Measurements from ENCODE around the gene MARK2.

Gene MARK2

DNA sequence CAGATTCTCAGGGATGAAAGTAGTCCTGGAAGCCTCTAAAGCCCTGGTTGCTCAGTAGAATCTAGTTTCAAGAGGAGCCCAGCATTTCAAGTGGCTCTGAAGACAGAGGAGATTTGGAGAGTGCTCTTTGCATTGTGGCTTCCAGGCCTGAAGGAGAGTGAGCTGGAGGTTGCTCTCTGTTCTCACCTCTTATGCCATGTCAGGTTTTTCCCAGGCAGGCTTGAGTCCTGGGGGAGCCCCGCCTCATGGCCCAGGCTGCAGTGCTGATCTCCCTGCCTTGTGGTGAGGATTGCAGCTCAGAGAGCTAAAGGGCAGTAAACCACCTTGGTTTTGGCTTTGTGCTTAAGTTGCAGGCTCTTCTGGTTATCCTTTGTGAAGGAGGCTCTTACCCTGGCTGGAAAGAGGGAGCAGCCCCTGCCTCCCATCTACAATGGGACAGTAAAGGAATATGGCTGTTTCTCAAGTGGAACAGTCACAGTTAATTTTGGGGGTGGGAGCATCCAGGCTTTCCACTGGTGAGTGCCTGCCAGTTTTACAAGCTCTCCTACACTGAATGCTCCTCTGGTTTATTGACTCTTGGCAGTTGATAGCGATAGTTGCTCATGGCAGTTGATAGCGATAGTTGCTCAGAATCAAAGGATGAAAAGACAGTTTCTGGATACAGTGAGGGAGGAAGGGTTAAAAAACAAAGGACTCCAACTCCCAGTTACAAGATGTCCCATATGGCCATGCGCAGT lies 45.5 kb downstream of the MARK2 start:
- no peak for DNase-seq

DNA sequence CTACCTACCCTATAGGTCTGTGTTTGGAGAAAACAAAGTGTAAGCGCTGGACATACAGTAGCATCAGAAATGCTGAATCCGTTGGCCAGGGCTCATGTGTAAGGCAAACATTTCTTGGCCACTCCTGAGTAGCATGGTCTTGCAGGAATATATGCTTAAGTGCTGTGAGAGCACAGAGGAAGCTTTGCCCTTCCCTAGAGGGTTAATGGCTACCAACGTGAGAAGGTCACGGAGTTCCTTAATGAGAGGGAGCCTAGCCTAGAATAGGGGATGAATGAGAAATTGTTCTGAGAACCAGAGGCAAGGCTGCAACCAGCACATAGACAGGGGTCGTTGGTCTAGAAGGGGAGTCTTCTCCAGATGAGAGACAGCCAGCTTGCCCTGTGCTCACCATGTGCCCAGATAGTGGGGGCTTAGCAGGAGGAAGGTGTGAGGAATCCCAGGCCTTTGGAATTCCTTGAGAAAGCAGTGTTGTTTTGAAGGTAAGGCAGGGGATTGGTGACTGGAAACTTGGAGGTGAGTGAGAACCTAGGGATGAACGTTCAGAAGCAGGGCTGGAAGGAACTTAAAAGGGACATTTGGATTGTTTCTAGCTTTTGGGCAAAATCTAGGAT lies 48.6 kb downstream of the MARK2 start:
- DNase-seq, result no peak

DNA sequence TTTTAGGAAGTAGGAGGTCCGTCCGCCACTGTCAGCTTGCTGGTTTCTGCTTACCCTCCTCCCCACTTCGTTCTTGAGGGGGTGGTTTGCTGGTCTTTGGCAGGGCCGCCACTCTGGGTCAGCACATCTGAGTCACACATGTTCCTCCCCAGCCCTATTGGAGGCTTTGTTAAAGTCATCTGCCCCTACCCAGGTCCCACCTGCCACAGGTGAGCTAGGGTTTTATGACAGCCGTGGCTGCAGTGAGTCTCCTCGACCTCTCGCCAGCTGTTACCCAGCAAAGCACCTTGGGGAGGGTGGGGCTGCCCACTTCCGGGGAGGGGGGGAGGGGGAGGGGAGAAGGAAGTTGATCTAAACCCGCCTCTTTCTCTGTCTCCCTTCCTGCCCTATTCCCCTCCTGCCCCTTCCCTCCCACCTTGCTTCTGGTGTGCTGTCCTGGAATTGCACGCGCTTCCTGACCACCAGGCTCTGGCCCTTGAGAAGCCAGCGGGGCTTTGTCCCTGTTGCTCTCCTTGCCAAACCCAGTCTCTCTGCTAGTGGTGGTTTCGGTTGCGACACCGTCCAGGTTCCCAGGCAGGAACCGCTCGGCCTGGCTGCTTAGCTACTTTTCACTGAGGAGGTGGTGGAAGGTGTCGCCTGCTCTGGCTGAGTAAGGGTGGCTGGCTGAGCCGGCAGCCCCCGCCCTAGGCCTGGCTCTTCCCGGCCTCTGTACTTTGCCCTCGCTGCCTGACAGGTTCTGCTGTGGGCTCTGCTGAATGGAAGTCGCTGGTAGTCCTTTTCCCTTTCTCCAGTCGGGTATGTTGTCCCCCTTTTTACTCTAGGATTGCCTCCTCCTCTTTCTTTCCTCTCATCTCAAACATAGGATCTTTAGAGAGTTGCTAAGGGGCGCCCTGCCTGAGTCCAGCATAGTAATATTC lies 49.5 kb downstream of the MARK2 start:
- DNase-seq, result peak; percentile 81

DNA sequence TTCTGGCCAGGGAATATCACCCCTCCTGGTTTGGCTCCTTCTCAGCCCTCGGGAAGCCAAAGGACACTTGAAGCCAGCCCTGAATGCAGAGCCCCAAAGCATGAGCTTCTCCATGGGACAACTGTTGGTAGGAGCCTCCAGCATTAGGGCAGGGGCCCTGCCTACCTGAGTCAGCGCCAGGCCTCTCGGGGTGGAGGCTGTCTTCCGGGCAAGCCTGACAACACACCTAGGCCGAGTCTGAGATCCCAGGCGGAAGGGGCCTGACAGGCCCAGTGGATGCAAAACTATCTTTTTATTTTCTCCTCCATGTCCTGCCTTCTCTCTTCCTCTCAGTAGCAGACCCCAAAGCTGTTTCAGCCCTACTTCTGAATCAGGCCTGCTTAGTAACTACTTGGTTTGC lies 50.4 kb downstream of the MARK2 start:
- no peak for DNase-seq

DNA sequence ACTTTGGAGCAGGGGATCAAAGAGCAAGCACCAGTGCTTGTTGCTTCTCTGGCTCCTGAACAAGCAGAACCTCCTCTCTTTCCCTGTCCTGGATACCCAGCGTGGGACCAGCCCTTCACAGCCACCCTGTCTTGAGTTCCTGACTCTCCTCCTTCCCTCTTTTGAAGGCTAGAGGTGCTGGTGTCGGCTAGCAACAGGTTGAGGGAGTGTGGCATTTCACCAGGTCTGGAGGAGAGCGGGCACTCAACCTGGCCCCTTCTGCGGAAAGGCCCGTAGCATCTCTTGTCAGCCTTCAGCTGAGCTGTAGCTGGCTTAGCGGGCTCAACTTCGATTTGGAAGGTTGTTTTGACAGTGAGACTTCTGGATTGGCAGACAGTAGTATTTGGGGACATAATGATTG lies 51.5 kb downstream of the MARK2 start:
- no peak for DNase-seq

DNA sequence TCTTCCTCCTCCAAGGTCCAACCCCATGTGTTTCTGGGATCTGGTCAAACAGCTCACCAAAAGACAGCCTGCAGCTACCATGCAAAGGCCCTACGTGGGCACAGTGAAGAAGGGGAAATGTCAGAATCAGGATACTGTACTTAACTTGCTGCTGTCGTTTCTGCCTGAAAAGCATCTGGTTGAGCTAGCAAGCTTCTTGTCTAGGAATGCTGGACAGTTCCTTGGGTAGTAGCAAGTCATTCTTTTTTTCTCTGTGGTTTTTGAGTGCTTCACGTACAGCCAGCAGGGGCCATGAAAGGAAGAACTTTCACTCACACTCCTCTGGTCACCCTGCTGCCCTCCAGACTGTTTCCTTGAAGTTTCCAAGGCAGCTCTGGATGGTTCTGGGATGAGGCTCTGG lies 53.3 kb downstream of the MARK2 start:
- DNase-seq, result peak; percentile 56

DNA sequence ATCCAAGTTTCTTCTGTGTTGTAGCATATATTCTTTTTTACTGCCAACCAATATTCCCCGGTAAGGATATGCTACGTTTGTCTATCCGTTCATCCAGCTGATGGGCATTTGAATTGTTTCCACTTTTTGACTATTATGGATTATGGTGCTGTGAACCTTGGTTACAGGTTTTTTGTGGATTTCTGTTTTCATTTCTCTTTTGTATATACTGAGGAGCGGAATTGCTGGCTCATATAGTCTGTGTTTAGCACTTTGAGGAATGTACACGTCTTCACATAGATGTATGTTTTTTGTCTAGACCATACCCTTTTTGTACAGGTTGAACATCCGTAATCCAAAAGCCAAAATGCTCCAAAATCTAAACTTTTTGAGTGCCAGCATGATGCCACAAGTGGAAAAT lies 54.4 kb downstream of the MARK2 start:
- DNase-seq, result no peak

DNA sequence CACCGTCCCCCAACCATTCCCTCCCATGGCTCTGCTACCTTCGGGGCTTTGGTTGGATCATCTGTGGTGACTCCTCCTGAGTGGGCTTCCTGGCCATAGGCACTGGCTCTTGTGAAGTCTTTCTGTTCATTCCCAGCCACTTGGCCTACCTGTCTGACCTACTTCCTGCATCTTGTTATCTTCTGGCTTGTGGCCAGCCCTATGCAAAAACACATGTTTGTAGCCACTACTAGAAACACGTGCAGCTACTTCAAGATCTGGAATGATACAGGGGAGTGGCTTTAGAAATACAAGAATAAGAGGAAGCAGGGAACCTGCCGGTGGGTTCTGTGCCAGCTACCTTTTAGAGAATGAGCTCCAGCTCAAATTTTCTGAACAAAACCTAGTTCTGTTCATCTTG lies 57.2 kb downstream of the MARK2 start:
- DNase-seq, result no peak

DNA sequence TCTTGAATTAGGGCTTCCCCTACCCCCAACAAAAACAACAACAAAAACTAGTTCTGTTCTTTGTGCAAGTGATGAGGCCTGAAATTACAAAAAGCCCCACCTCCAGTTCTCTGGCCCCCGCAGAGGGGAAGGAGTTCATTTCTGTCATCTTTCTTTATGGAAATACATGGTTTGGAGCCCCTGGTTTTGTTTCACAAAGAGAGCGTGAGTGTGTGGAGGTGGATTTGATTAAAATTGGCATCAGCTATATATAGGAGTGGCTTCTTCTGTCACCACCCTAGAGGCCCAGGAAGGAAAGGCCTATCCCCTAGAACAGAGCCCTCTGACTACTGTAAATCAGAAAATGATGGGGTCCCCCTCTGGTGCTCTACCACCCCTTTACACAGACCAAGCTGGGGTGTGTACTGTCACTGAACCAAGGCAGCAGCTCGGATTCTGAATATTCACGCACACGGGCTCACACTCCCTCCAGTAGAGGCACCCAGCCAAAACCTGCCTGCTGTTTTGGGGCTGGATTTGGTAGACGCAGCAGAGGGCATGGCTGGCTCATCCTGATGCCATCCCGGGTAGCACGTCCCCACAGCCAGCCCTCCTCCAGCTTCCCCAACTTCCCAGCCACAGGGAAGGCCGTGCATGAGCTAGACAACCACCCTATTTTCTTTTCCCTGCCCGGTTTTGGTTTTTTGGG lies 58.7 kb downstream of the MARK2 start:
- no peak for DNase-seq

DNA sequence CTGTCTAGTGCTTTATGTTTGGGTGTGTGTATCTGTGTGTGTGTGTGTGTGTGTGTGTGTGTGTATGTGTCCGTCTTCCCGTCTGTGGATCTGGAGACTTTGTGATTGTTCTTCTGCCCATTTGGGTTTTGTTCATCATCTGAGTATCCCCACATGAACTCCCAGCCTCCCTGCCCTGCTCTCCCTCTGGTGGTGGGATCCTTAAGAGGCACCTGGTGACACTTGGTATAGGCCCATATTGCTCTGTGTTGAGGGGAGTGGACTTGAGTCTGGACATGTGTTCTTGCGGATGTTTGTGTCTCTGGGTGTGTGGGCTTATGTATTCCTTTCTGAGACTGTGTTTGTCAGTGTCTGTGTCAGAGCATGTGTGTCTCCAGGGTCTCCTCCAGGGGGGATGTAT lies 62.8 kb downstream of the MARK2 start:
- peak; percentile 54 for DNase-seq

DNA sequence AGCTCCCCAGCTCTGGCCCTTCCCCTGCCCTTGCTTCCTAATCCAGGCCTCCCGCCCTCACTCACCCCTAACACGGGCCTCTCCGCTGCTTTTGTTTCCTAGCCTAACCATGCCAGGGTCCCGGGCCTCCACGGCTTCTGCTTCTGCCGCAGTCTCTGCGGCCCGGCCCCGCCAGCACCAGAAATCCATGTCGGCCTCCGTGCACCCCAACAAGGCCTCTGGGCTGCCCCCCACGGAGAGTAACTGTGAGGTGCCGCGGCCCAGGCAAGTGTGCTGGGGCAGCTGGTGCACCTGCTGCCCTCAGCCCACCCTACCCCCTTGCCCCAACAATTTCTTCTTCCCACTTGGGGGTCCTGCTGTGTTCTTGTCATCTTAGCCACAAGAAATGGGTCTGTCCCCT lies 65.0 kb downstream of the MARK2 start:
- DNase-seq, result no peak

DNA sequence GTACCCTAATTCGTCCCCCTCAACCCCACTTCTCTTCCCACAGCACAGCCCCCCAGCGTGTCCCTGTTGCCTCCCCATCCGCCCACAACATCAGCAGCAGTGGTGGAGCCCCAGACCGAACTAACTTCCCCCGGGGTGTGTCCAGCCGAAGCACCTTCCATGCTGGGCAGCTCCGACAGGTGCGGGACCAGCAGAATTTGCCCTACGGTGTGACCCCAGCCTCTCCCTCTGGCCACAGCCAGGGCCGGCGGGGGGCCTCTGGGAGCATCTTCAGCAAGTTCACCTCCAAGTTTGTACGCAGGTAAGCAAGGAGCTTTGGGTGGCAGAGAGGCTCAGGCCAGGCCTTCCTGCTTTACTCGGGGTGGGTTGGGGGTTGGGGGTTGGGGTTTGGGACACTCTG lies 65.8 kb downstream of the MARK2 start:
- DNase-seq, result no peak

DNA sequence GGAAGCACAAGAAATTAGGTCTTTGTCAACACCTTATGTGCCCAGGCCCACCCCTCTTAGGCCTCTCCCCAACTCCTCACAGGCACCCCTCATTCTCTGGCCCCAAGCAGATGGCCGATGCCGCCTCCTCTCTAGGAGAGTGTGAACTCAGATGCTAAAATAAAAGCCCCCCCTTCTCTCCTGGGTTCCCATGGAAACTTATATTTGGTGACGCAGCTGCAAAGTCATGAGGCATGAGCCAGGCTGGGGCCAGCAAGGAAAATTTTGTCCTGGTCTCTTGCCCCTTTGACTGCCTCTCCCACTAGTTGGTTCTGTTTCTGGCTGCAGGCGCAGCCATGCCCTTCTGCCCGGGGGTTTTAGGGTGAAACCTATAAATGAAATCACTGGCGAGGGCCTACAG lies 66.3 kb downstream of the MARK2 start:
- DNase-seq, result no peak

DNA sequence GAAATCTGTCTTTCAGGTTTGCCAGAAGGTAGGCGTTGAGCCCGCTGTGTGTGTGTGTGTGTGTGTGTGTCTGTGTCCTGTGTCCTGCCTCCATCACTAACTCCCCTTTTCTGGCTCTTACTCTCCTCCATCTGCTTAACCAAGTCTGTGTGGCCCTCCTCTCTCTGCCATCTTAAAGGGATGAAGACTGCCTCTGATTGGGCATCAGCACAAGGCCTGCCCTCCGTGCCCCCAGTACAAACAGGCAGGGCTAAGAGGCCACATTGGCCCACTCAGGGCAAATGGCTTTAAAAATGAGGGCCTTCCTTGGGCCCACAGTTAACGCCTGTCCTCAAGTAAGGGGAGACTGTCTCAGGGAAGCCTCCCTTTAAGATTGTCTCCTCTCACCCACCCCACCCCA lies 67.2 kb downstream of the MARK2 start:
- DNase-seq, result no peak

DNA sequence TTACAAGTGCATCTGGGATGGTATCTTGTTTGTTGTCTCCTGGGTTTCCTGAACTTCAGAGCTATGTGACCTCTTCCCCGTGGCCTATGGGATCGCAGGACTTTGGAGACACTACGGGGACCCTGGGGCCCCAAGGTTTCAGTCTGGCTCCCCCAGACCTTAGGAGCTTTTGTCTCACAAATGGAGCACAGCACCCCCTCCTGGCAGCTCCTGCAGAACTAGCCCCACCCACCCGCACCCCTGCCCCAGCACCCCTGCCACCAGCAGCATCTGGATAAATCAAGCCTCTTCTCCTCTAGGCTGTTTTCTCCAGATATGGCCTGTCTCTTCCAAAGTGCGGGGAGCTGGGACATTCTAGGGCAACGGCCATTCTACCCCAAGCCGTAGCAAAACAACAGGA lies 67.7 kb downstream of the MARK2 start:
- DNase-seq, result peak; percentile 59

DNA sequence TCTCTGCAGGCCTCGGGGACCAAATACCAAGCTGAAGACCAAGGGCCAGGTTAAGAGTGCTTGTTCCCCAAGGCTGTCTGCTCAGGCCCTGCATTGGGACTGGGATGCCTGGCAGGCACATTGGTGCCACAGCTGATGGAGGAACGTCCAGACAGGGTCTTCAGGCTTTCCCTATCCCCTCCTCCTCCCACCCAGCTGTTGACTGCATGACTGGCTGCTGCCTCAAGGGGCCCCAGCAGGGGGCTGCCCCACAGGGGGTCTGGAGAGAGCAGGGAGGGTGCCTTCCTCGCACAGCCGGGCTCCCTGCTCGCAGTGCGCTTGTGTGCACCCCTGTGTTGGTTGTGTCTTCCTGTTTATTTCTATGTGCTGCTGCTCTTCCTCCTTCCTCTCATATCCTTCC lies 68.2 kb downstream of the MARK2 start:
- DNase-seq, result no peak

DNA sequence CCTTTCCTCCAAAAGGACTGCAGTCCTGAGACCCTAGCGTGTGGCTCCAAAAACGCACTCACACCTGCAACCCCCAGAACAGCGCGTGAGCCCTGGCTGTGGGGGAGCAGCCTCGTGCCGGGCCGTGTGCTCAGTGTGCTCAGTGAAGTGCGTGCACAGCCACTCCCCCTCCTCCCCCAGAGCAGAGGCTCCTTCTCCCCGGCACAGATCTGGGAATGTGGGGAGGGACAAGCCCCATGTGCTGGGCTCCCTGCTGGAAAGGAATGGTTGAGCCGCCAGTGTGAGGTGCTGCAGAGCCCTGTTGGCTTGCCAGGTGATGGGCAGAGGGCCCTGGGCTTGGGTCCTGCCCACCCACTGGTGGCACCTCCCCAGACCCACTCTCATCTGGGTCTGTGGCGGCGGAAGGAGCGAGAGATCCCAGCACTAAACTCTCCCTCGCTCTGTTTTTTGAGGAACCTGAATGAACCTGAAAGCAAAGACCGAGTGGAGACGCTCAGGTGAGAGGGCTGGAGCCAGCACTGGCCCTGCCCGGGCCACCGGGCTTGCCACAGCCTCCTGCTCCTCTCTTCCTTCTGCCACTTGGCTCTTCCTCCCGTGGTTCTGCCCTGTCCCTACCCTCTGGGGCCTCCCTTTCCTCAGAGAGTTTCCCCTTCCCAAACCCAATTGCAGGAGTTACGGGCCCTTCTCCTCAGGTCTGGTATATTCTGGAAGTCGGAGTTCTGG lies 69.1 kb downstream of the MARK2 start:
- no peak for DNase-seq

DNA sequence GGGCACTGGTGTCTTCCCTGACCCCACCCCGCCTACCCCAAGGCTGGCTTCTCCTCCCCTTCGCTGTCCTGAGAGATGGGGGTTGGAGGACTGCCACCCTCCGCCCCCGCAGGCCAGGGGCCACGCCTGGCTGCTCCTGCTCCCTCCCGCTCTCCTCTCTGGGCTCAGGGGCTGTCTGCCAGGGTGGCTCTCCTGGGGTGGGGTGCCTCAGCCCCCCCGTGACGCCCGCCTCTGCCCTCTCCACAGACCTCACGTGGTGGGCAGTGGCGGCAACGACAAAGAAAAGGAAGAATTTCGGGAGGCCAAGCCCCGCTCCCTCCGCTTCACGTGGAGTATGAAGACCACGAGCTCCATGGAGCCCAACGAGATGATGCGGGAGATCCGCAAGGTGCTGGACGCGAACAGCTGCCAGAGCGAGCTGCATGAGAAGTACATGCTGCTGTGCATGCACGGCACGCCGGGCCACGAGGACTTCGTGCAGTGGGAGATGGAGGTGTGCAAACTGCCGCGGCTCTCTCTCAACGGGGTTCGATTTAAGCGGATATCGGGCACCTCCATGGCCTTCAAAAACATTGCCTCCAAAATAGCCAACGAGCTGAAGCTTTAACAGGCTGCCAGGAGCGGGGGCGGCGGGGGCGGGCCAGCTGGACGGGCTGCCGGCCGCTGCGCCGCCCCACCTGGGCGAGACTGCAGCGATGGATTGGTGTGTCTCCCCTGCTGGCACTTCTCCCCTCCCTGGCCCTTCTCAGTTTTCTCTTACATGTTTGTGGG lies 69.9 kb downstream of the MARK2 start:
- no peak for DNase-seq

DNA sequence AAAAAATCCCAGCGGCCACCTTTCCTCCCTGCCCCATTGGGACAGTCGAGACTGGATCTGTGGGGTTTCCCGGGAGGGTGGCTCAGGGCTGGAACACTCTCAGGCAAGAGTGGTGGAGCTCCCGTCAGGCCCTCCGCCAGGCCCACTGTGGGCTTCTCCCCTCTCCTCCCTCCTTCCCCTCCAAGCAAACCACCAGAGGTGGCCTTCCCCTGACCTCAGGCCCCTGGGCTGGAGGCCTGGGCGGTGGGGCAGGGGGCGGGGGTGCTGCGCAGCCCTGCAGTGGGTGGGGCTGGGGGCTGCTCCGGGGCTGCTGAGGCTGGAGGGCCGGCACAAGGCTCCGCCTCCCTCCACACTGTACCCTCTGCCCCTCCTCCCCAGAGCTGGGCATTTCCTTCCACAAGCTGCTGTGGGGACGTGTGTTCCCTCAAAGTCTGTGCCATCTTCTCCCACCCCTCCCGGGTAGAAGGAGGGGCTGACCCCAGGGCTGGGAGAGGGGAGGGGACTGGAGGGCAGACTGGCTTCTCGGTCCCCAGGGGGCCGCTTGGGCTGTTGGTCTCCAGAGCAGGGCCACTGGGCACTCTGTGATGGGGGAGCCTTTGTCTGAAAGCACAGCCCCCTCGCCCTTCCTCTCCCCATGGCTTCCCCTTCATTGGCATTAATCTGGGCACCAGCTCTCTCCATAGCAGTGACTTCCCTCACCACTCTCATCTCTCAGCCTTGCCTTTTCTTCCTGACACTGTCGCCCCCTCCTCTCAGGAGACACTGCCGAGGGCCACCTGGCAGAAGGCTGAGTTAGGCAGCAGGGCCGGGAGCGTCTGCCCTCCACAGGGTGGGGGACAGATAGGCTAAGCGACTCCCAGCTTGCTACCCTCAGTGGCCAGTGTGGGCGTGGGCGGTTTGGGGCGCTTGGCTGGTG lies 70.9 kb downstream of the MARK2 start:
- DNase-seq, result no peak

DNA sequence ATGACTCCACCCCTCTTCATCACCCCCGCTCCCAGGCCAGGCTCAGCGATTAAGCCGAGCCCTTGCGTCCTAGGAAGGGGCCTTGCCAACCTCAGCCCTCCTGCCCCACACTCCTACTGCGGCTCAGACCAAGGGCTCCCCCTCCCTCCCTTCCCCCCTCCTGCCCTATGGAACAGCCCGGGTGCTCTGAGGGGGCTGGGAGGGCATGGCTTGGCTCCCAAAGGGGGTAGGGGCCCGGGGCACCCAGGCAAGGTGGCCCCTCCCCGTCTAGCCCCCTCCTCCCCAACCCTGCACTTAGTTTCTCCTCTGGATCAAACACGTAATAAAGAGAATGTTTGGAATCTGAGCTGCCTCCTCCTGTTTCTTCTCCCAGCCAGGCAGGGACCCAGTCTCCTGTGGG lies 71.8 kb downstream of the MARK2 start:
- no peak for DNase-seq

DNA sequence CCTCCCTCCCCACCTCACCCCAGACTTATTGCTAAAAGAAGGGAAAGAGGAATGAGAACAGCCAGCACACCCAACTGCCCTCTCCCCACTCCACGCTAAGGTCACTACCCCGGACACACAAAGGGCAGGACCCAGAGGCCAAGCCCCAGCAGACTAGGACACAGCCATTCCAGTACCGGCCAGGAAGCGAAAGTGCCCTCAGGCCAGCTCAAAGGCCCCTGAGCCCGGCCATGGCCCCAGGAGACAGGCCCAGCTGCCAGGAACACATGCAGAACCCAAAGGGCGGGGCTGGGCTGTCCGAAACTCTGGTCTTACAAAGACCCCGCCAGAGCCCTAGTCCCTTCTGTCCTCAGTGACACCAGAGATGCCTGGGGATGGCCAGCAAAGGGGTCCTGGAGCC lies 72.5 kb downstream of the MARK2 start:
- DNase-seq, result no peak

Measured in hematopoietic multipotent progenitor cell treated with erythropoietin and hydrocortisone succinate and interleukin-3 and kit ligand, for 6 days (in vitro differentiated cells).